Mesenchymal stem cell (in vitro differentiated cells and primary cell): Measurements from ENCODE around the gene CHMP3.
"Not testable (repeated sequence)": the region's sequence is repeated elsewhere in the genome, so short reads cannot be mapped to it uniquely, and the experiment has no call there.

Experiments
- DNase-seq: peaks from one replicate; pipeline ENCODE4 v3.0.0-alpha.2; 2013
- H2AFZ ChIP-seq: one replicate; pipeline ENCODE4 v1.6.1; 2013; ENCODE audit warnings: low read depth, mild to moderate bottlenecking, control low read depth, inconsistent platforms, low read length, moderate library complexity
- H2AK5ac ChIP-seq: 2 replicates; pipeline ENCODE4 v1.6.1; 2013; ENCODE audit warnings: low read length, moderate library complexity, mild to moderate bottlenecking, inconsistent platforms; ENCODE audit not compliant: severe bottlenecking
- H2BK120ac ChIP-seq: one replicate; pipeline ENCODE4 v1.6.1; 2013; ENCODE audit warnings: low read depth, mild to moderate bottlenecking, inconsistent platforms, low read length, moderate library complexity
- H2BK12ac ChIP-seq, 2 experiments: one replicate each; pipeline ENCODE4 v1.6.1; 2013; ENCODE audit warnings: inconsistent platforms in 2 of 2, low read length in 2 of 2, mild to moderate bottlenecking in 2 of 2, moderate library complexity in 2 of 2, control low read depth in 1 of 2
- H2BK15ac ChIP-seq: one replicate; pipeline ENCODE4 v1.6.1; 2013; ENCODE audit warnings: mild to moderate bottlenecking, low read depth, inconsistent platforms; ENCODE audit not compliant: poor library complexity, severe bottlenecking
- H2BK5ac ChIP-seq: 2 replicates; pipeline ENCODE4 v1.6.1; 2013; ENCODE audit warnings: low read depth, mild to moderate bottlenecking, low read length, control low read depth, inconsistent platforms; ENCODE audit not compliant: poor library complexity, severe bottlenecking
- H3K14ac ChIP-seq, 2 experiments: one replicate each; pipeline ENCODE4 v1.6.1; 2013; ENCODE audit warnings: inconsistent platforms in 2 of 2, low read length in 2 of 2, control low read depth in 1 of 2, mild to moderate bottlenecking in 1 of 2, moderate library complexity in 1 of 2
- H3K18ac ChIP-seq, 2 experiments: one replicate each; pipeline ENCODE4 v1.6.1; 2013; ENCODE audit warnings: inconsistent platforms in 2 of 2, low read length in 2 of 2, control low read depth in 1 of 2, low read depth in 1 of 2, mild to moderate bottlenecking in 1 of 2
- H3K23ac ChIP-seq, 2 experiments: one replicate each; pipeline ENCODE4 v1.6.1; 2013; ENCODE audit warnings: inconsistent platforms in 2 of 2, low read length in 2 of 2, mild to moderate bottlenecking in 2 of 2, moderate library complexity in 2 of 2, control low read depth in 1 of 2
- H3K27ac ChIP-seq: 2 replicates; pipeline ENCODE4 v1.5.1; 2013; ENCODE audit warnings: mild to moderate bottlenecking, moderate library complexity, low read length, control low read depth, inconsistent platforms; ENCODE audit not compliant: poor library complexity, severe bottlenecking
- H3K27me3 ChIP-seq, 2 experiments: 2 replicates each; pipeline versions ENCODE4 v1.6.1 to v1.7.0; 2013; ENCODE audit warnings: low read length in 2 of 2, mild to moderate bottlenecking in 2 of 2, moderate library complexity in 2 of 2, control low read depth in 1 of 2, inconsistent platforms in 1 of 2; ENCODE audit not compliant: control insufficient read depth in 1 of 2, insufficient read depth in 1 of 2
- H3K36me3 ChIP-seq, 2 experiments: 2 replicates each; pipeline versions ENCODE4 v1.6.1 to v1.7.0; 2013; ENCODE audit warnings: low read length in 2 of 2, control low read depth in 1 of 2, inconsistent platforms in 1 of 2, low read depth in 1 of 2, mild to moderate bottlenecking in 1 of 2; ENCODE audit not compliant: insufficient read depth in 2 of 2, control insufficient read depth in 1 of 2
- H3K4ac ChIP-seq, 2 experiments: one replicate each; pipeline ENCODE4 v1.6.1; 2013; ENCODE audit warnings: inconsistent platforms in 2 of 2, low read length in 2 of 2, mild to moderate bottlenecking in 2 of 2, moderate library complexity in 2 of 2, control low read depth in 1 of 2, low read depth in 1 of 2
- H3K4me1 ChIP-seq: 2 replicates; pipeline ENCODE4 v1.6.1; 2013; ENCODE audit warnings: low read depth, low read length, control low read depth; ENCODE audit not compliant: control insufficient read depth, insufficient read depth
- H3K4me2 ChIP-seq: 2 replicates; pipeline ENCODE4 v1.6.1; 2013; ENCODE audit warnings: low read length, mild to moderate bottlenecking, inconsistent platforms; ENCODE audit not compliant: poor library complexity, severe bottlenecking
- H3K4me3 ChIP-seq, 2 experiments: 2 replicates each; pipeline versions ENCODE4 v1.5.1 to v1.7.0; 2013; ENCODE audit warnings: low read length in 2 of 2, mild to moderate bottlenecking in 2 of 2, control low read depth in 1 of 2, low read depth in 1 of 2; ENCODE audit not compliant: insufficient read depth in 1 of 2
- H3K79me1 ChIP-seq: replicated peaks from 2 replicates; pipeline ENCODE4 v1.6.1; 2013; ENCODE audit warnings: mild to moderate bottlenecking, control low read depth, low read length, inconsistent platforms; ENCODE audit not compliant: poor library complexity, severe bottlenecking
- H3K9ac ChIP-seq: 2 replicates; pipeline ENCODE4 v1.7.0; 2013; ENCODE audit warnings: mild to moderate bottlenecking, low read length, moderate library complexity
- H3K9me3 ChIP-seq: 2 replicates; pipeline ENCODE4 v1.7.0; 2013; ENCODE audit warnings: mild to moderate bottlenecking, low read length; ENCODE audit not compliant: control insufficient read depth
- H4K8ac ChIP-seq: one replicate; pipeline ENCODE4 v1.6.1; 2013; ENCODE audit warnings: inconsistent platforms, mild to moderate bottlenecking, low read length, moderate library complexity
- H4K91ac ChIP-seq: one replicate; pipeline ENCODE4 v1.6.1; 2013; ENCODE audit warnings: mild to moderate bottlenecking, low read length, inconsistent platforms
- WGBS: methylation state at CpG from one replicate; pipeline ENCODE4 v1.1.7; 2013; ENCODE audit warnings: mixed read lengths; 5-methylcytosine and 5-hydroxymethylcytosine counted together

Gene CHMP3

GRCh38 chr2:86499326-86499725, 63.9 kb downstream of the CHMP3 start:
- 88% methylated on average over 5 of the region's 6 CpGs for WGBS

DNA sequence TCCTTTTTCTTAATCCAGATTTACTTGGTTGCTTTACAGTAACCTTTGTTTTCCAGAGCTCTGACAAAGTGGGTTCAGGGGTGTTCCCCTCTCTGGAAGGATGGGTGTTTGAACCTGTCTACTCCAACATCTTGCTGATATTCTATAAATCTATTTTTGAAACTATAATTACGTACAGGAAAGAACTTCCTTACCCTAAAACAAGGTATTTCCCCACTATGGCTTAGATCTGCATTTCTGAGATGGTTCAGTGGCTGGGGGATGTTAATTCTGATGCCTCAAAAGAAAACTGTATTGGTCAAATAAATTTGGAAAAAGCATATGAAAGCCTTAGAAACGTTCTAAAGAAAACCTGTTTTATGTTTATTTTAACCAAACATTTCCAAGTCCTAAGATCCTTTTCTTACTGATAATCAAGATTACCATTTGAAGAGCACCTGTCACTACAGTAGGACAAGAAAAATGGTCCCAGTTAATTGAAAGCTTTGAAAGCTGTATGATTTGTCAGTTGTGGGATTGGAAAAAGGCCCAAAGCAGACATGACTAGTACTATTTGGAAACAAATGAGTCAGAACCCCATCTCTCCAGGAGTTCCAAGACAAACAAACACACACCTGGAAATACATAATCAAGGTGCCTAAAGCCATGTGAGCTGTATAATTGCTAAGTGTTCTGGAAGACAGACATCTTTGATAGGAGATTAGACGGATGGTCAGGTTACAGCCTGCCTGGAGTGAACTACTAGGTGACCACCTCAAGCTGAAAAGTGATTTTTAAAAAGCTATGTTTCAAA, 64.6 kb downstream of the CHMP3 start:
- Histone ChIP-seq H2BK5ac (no peak overlapping the region), H3K18ac (no peak overlapping the region), H3K27me3 (no peaks in the 10 kb centered on the region), H2BK12ac (no peak overlapping the region), H2AK5ac (no peak overlapping the region), H4K91ac (no peak overlapping the region), H3K36me3 (peaks cover 33 to 84% of the 10 kb centered on the region in 2 experiments), H3K23ac (no peak overlapping the region), H3K4me3 (no peak overlapping the region), H2AFZ (no peak overlapping the region), H3K9me3 (peaks cover 22% of the 10 kb centered on the region), H3K9ac (no peak overlapping the region), H3K4me2 (no peak overlapping the region), H3K79me1 (peaks cover 21% of the 10 kb centered on the region), H4K8ac (no peak overlapping the region), H2BK120ac (no peak overlapping the region), H3K4ac (no peak overlapping the region), H3K4me1 (no peaks in the 10 kb centered on the region), H3K14ac (no peak overlapping the region), H2BK15ac (no peak overlapping the region), H3K27ac (no peak overlapping the region)
- WGBS: 97% methylated on average over 1 of the region's 3 CpGs
- no peak for DNase-seq

More at GRCh38 chr2:86499326-86499725, 63.9 kb downstream of the CHMP3 start:
- Histone ChIP-seq H3K18ac (no peak overlapping the region), H3K9ac (no peak overlapping the region), H3K4me1 (no peaks in the 10 kb centered on the region), H3K36me3 (peaks cover 33 to 82% of the 10 kb centered on the region in 2 experiments), H3K4ac (no peak overlapping the region), H3K4me3 (no peak overlapping the region), H2BK12ac (no peak overlapping the region), H3K79me1 (peaks cover 21% of the 10 kb centered on the region), H4K8ac (no peak overlapping the region), H3K27me3 (no peaks in the 10 kb centered on the region), H3K14ac (no peak overlapping the region), H2BK120ac (no peak overlapping the region), H4K91ac (no peak overlapping the region), H2BK15ac (no peak overlapping the region), H3K4me2 (no peak overlapping the region), H2AK5ac (no peak overlapping the region), H3K9me3 (peaks cover 22% of the 10 kb centered on the region), H3K23ac (no peak overlapping the region), H3K27ac (no peak overlapping the region), H2BK5ac (no peak overlapping the region), H2AFZ (no peak overlapping the region)
- no peak for DNase-seq

GRCh38 chr2:86496391-86496790, 66.9 kb downstream of the CHMP3 start:
- H3K9ac ChIP-seq, H2BK5ac ChIP-seq, H2BK120ac ChIP-seq, H3K14ac ChIP-seq, H3K27me3 ChIP-seq, H2BK12ac ChIP-seq, H2AK5ac ChIP-seq, H2AFZ ChIP-seq, H3K18ac ChIP-seq, H3K4ac ChIP-seq, H2BK15ac ChIP-seq, H3K4me1 ChIP-seq, H3K4me2 ChIP-seq, H3K4me3 ChIP-seq, H3K23ac ChIP-seq, H4K91ac ChIP-seq, H4K8ac ChIP-seq, DNase-seq, H3K27ac ChIP-seq: not testable (repeated sequence)
- peaks cover 28 to 92% of the 10 kb centered on the region in 2 experiments for H3K36me3 ChIP-seq
- H3K9me3 ChIP-seq: peaks cover 22% of the 10 kb centered on the region
- peaks cover 18% of the 10 kb centered on the region for H3K79me1 ChIP-seq
- WGBS: 100% methylated on average over 3 of the region's 3 CpGs

DNA sequence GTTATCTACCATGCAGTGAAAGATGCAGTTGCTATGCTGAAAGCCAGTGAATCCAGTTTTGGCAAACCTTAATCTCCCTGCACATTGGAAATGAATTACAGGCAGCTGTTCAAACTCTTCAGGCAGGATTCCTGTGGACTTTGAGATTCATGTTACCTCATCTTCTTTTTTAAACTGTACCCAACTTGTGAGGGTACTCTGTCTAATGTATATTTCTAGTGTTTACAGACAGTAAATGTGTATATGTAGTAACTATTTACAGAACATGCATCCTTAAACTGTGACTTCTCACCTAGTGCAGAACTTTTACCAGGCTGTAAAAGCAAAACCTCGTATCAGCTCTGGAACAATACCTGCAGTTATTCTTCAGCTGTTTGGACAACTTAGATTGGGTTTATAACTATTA, 71.2 kb downstream of the CHMP3 start:
- no peak overlapping the region for H4K8ac ChIP-seq
- no peak overlapping the region for H3K4me2 ChIP-seq
- no peak overlapping the region for H3K27ac ChIP-seq
- H3K18ac ChIP-seq: no peak overlapping the region
- DNase-seq: no peak
- H4K91ac ChIP-seq: no peak overlapping the region
- 100% methylated on average over 1 of the region's 1 CpG for WGBS
- H3K4ac ChIP-seq: no peak overlapping the region
- H2BK5ac ChIP-seq: no peak overlapping the region
- no peak overlapping the region for H3K14ac ChIP-seq
- peaks cover 9% of the 10 kb centered on the region for H3K79me1 ChIP-seq
- no peak overlapping the region for H2AK5ac ChIP-seq
- no peaks in the 10 kb centered on the region for H3K4me1 ChIP-seq
- no peak overlapping the region for H3K9ac ChIP-seq
- no peak overlapping the region for H3K4me3 ChIP-seq
- no peak overlapping the region for H2BK12ac ChIP-seq
- no peaks in the 10 kb centered on the region for H3K27me3 ChIP-seq
- H3K36me3 ChIP-seq: peaks cover 13 to 93% of the 10 kb centered on the region in 2 experiments
- no peak overlapping the region for H3K23ac ChIP-seq
- no peaks in the 10 kb centered on the region for H3K9me3 ChIP-seq
- H2BK120ac ChIP-seq: no peak overlapping the region
- H2AFZ ChIP-seq: no peak overlapping the region
- no peak overlapping the region for H2BK15ac ChIP-seq
